ENCODE measurements around the gene NCOA1.
A peak's percentile ranks its signal among the peaks of the same experiment; 100 is the strongest.
"Not testable (repeated sequence)": the region's sequence is repeated elsewhere in the genome, so short reads cannot be mapped to it uniquely, and the experiment has no call there.

Gene NCOA1

GRCh38 chr2:24474053-24474452 is 17.0 kb upstream of the NCOA1 start:
- DNase-seq (ENCODE audit: low spot score) = no peak

- no peak for DNase-seq (ENCODE audit: low spot score)
These were observed 13.8 kb upstream of the NCOA1 start for GRCh38 chr2:24477229-24477628.

- DNase-seq (ENCODE audit: low spot score) = no peak
These were observed 12.8 kb upstream of the NCOA1 start for GRCh38 chr2:24478243-24478642.

GRCh38 chr2:24480245-24480644 is 10.8 kb upstream of the NCOA1 start:
- DNase-seq (ENCODE audit: low spot score) = no peak

GRCh38 chr2:24482251-24482971 is 8.6 kb upstream of the NCOA1 start:
- DNase-seq (ENCODE audit: low spot score) = no peak

GRCh38 chr2:24482972-24483300 is 8.1 kb upstream of the NCOA1 start:
- DNase-seq (ENCODE audit: low spot score) = no peak

GRCh38 chr2:24484677-24485076 is 6.4 kb upstream of the NCOA1 start:
- DNase-seq (ENCODE audit: low spot score) = not testable (repeated sequence)

GRCh38 chr2:24485197-24485596 is 5.9 kb upstream of the NCOA1 start:
- no peak for DNase-seq (ENCODE audit: low spot score)

- no peak for DNase-seq (ENCODE audit: low spot score)
These were observed 4.3 kb upstream of the NCOA1 start for GRCh38 chr2:24486636-24487205.

- DNase-seq (ENCODE audit: low spot score) = no peak
These were observed 1.4 kb upstream of the NCOA1 start for GRCh38 chr2:24489465-24490180.

- peak; percentile 16 for DNase-seq (ENCODE audit: low spot score)
These were observed 819 bp upstream of the NCOA1 start for GRCh38 chr2:24490181-24490689.

- peak; percentile 78 for DNase-seq (ENCODE audit: low spot score)
These were observed 727 bp downstream of the NCOA1 start for GRCh38 chr2:24491542-24492420.

- peak; percentile 15 for DNase-seq (ENCODE audit: low spot score)
These were observed 1.6 kb downstream of the NCOA1 start for GRCh38 chr2:24492421-24493279.

- DNase-seq (ENCODE audit: low spot score) = no peak
These were observed 2.7 kb downstream of the NCOA1 start for GRCh38 chr2:24493713-24494112.

- no peak for DNase-seq (ENCODE audit: low spot score)
These were observed 3.4 kb downstream of the NCOA1 start for GRCh38 chr2:24494410-24494809.

- DNase-seq (ENCODE audit: low spot score) = no peak
These were observed 4.4 kb downstream of the NCOA1 start for GRCh38 chr2:24495451-24495850.

GRCh38 chr2:24496959-24497358 is 5.9 kb downstream of the NCOA1 start:
- DNase-seq (ENCODE audit: low spot score) = no peak

- no peak for DNase-seq (ENCODE audit: low spot score)
These were observed 6.6 kb downstream of the NCOA1 start for GRCh38 chr2:24497685-24498084.

GRCh38 chr2:24498121-24498520 is 7.1 kb downstream of the NCOA1 start:
- no peak for DNase-seq (ENCODE audit: low spot score)

GRCh38 chr2:24501813-24502212 is 10.8 kb downstream of the NCOA1 start:
- DNase-seq (ENCODE audit: low spot score) = no peak

GRCh38 chr2:24505534-24506275 is 14.7 kb downstream of the NCOA1 start:
- DNase-seq (ENCODE audit: low spot score) = no peak
